ENCODE measurements around the gene TMEM154. TPM values are rescaled to one million over a fixed set of nuclear protein-coding genes. Genes with fewer than 3 reads are reported as not detected.

The TMEM154 gene
- total RNA-seq, 4 donors from 2014 or later = 2.0 to 13.4 (median 3.3) TPM

GRCh38 chr4:152660526-152660925, 19.3 kb downstream of the TMEM154 start:
- ATAC-seq (ENCODE audit: low FRiP score) (no peak), DNase-seq (ENCODE audit: low spot score) (no peak)
- TF ChIP-seq, protein P1, sequence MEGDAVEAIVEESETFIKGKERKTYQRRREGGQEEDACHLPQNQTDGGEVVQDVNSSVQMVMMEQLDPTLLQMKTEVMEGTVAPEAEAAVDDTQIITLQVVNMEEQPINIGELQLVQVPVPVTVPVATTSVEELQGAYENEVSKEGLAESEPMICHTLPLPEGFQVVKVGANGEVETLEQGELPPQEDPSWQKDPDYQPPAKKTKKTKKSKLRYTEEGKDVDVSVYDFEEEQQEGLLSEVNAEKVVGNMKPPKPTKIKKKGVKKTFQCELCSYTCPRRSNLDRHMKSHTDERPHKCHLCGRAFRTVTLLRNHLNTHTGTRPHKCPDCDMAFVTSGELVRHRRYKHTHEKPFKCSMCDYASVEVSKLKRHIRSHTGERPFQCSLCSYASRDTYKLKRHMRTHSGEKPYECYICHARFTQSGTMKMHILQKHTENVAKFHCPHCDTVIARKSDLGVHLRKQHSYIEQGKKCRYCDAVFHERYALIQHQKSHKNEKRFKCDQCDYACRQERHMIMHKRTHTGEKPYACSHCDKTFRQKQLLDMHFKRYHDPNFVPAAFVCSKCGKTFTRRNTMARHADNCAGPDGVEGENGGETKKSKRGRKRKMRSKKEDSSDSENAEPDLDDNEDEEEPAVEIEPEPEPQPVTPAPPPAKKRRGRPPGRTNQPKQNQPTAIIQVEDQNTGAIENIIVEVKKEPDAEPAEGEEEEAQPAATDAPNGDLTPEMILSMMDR (IDR thresholded peaks at IDR 0.05) = no peak

DNA sequence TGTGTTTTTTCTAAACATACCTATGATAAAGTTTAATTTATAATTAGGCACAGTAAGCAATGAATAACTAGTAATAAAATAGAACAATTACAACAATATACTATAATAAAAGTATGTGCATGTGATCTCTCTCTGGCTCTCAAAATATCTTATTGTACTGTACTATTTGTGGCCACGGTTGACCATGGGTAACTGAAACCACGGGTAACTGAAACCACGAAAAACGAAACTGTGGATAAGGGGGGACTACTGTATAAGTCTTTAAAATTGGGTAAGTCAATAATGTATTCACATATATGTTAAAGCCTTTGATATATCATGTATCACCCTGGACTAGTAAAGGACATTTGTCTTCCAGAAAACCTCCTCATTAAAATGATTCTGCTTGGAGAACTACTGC, 20.0 kb downstream of the TMEM154 start:
- TF ChIP-seq, protein P1 (IDR thresholded peaks at IDR 0.05) = no peak
- DNase-seq (ENCODE audit: low spot score) (no peak), ATAC-seq (ENCODE audit: low FRiP score) (no peak)

- no peak for ATAC-seq (ENCODE audit: low FRiP score)
Measured at GRCh38 chr4:152657657-152658056, 22.1 kb downstream of the TMEM154 start.

GRCh38 chr4:152655272-152656129, 24.3 kb downstream of the TMEM154 start:
- DNase-seq (ENCODE audit: low spot score) = no peak
- TF ChIP-seq, protein P1 (IDR thresholded peaks at IDR 0.05) = no peak
- ATAC-seq (ENCODE audit: low FRiP score) = no peak

More at GRCh38 chr4:152657657-152658056, 22.1 kb downstream of the TMEM154 start:
- TF ChIP-seq, protein P1 (IDR thresholded peaks at IDR 0.05) = no peak
- DNase-seq (ENCODE audit: low spot score) = no peak

- ATAC-seq (ENCODE audit: low FRiP score) (no peak), DNase-seq (ENCODE audit: low spot score) (no peak)
- TF ChIP-seq, protein P1 (IDR thresholded peaks at IDR 0.05) = no peak
Measured at GRCh38 chr4:152652102-152652501, 27.7 kb downstream of the TMEM154 start.

- DNase-seq (ENCODE audit: low spot score) = no peak
Measured at GRCh38 chr4:152651473-152652060, 28.2 kb downstream of the TMEM154 start.

More at GRCh38 chr4:152651473-152652060, 28.2 kb downstream of the TMEM154 start:
- TF ChIP-seq, protein P1 (IDR thresholded peaks at IDR 0.05) = no peak
- ATAC-seq (ENCODE audit: low FRiP score) = no peak

All from omental fat pad (tissue), 4 donors.